OCI-LY7 (cell line): Measurements from ENCODE around the gene PRAME.
"Not testable (repeated sequence)": the region's sequence is repeated elsewhere in the genome, so short reads cannot be mapped to it uniquely, and the experiment has no call there.

Source experiments
- EZH2phosphoT487 ChIP-seq: fragments of 200-600 bp; sonication (generic); IDR thresholded peaks from 2 replicates; pipeline ENCODE4 v1.6.1; 2018; ENCODE audit warnings: low read depth, borderline replicate concordance, mild to moderate bottlenecking, mixed run types, antibody characterized with exemption, low read length, moderate library complexity, mixed read lengths
- TF ChIP-seq, protein P1 (sequence below): fragments of 200-600 bp; sonication (generic); conservative IDR thresholded peaks from 2 replicates; pipeline ENCODE4 v1.5.1; 2014; ENCODE audit warnings: mild to moderate bottlenecking, antibody characterized with exemption, low read length, moderate library complexity, mixed read lengths

DNA sequence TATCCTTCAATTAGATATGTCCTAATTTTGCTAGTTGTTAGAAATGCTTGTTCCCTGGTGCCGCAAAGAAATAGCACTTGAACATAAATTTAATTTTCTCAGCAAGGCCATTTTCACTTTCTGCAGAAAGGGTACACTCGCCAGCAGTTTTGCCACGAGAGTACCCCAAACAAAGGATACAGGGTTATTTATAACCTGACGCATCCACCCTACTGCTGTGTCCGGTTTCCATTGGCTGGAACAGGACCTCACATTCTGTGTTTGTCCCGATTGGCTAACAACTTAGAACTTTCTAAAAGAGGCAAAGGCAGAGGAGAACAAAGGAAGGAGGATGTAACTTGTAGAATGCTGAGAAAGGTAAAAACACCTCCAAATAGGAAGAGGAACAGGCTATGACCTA, 49.2 kb downstream of the PRAME start:
- TF ChIP-seq EZH2phosphoT487, result not testable (repeated sequence)
- TF ChIP-seq, protein P1, sequence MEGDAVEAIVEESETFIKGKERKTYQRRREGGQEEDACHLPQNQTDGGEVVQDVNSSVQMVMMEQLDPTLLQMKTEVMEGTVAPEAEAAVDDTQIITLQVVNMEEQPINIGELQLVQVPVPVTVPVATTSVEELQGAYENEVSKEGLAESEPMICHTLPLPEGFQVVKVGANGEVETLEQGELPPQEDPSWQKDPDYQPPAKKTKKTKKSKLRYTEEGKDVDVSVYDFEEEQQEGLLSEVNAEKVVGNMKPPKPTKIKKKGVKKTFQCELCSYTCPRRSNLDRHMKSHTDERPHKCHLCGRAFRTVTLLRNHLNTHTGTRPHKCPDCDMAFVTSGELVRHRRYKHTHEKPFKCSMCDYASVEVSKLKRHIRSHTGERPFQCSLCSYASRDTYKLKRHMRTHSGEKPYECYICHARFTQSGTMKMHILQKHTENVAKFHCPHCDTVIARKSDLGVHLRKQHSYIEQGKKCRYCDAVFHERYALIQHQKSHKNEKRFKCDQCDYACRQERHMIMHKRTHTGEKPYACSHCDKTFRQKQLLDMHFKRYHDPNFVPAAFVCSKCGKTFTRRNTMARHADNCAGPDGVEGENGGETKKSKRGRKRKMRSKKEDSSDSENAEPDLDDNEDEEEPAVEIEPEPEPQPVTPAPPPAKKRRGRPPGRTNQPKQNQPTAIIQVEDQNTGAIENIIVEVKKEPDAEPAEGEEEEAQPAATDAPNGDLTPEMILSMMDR, result not testable (repeated sequence)
